H9 (cell line): ENCODE measurements around the gene NPFF. TPM values are rescaled to one million over a fixed set of nuclear protein-coding genes. Genes with fewer than 3 reads are reported as not detected.

Experiments
- DNase-seq: peaks from one replicate; pipeline ENCODE4 v3.0.0-alpha.2; 2017
- H2AFZ ChIP-seq: one replicate; pipeline ENCODE4 v1.6.1; 2013; ENCODE audit warnings: mild to moderate bottlenecking, low read length, control low read depth, moderate library complexity
- H2AK5ac ChIP-seq: 2 replicates; pipeline ENCODE4 v1.6.1; 2013; ENCODE audit warnings: low read length, control low read depth, mixed read lengths; ENCODE audit not compliant: insufficient read length
- H2BK120ac ChIP-seq: one replicate; pipeline ENCODE4 v1.6.1; 2013; ENCODE audit warnings: low read depth, mild to moderate bottlenecking, low read length, control low read depth, inconsistent platforms; ENCODE audit not compliant: poor library complexity, severe bottlenecking
- H2BK12ac ChIP-seq: 2 replicates; pipeline ENCODE4 v1.6.1; 2013; ENCODE audit warnings: low read length, control low read depth, mixed read lengths, low read depth; ENCODE audit not compliant: insufficient read length
- H2BK15ac ChIP-seq: 2 replicates; pipeline ENCODE4 v1.6.1; 2013; ENCODE audit warnings: low read depth, low read length, control low read depth
- H2BK20ac ChIP-seq: one replicate; pipeline ENCODE4 v1.6.1; 2013; ENCODE audit warnings: low read depth, mild to moderate bottlenecking, low read length, control low read depth, inconsistent platforms; ENCODE audit not compliant: poor library complexity, severe bottlenecking
- H2BK5ac ChIP-seq: 2 replicates; pipeline ENCODE4 v1.6.1; 2013; ENCODE audit warnings: low read length, control low read depth, mixed read lengths; ENCODE audit not compliant: insufficient read length
- H3K14ac ChIP-seq: 2 replicates; pipeline ENCODE4 v1.6.1; 2013; ENCODE audit warnings: low read length, control low read depth; ENCODE audit not compliant: insufficient read depth
- H3K18ac ChIP-seq: 2 replicates; pipeline ENCODE4 v1.6.1; 2013; ENCODE audit warnings: low read depth, mild to moderate bottlenecking, mixed read lengths, low read length, control low read depth; ENCODE audit not compliant: insufficient read length
- H3K23ac ChIP-seq: 2 replicates; pipeline ENCODE4 v1.6.1; 2013; ENCODE audit warnings: low read length, control low read depth, mixed read lengths, low read depth; ENCODE audit not compliant: insufficient read length
- H3K23me2 ChIP-seq: 2 replicates; pipeline ENCODE4 v1.6.1; 2013; ENCODE audit warnings: low read depth, mild to moderate bottlenecking, mixed read lengths, low read length, control low read depth; ENCODE audit not compliant: insufficient read length, poor library complexity, severe bottlenecking
- H3K27ac ChIP-seq: 2 replicates; pipeline ENCODE4 v1.5.1; 2013; ENCODE audit warnings: low read length, control low read depth, mixed read lengths, low read depth; ENCODE audit not compliant: insufficient read length
- H3K27me3 ChIP-seq: 2 replicates; pipeline ENCODE4 v1.6.1; 2013; ENCODE audit warnings: low read length, control low read depth, inconsistent platforms; ENCODE audit not compliant: insufficient read depth
- H3K4ac ChIP-seq: 2 replicates; pipeline ENCODE4 v1.6.1; 2013; ENCODE audit warnings: low read depth, mild to moderate bottlenecking, control low read depth, inconsistent platforms, low read length, moderate library complexity
- H3K4me1 ChIP-seq: 2 replicates; pipeline ENCODE4 v1.6.1; 2013; ENCODE audit warnings: low read length, control low read depth, inconsistent platforms; ENCODE audit not compliant: insufficient read depth
- H3K4me2 ChIP-seq: 2 replicates; pipeline ENCODE4 v1.6.1; 2013; ENCODE audit warnings: low read length, control low read depth, mixed read lengths; ENCODE audit not compliant: insufficient read length, insufficient read depth
- H3K56ac ChIP-seq: 2 replicates; pipeline ENCODE4 v1.6.1; 2013; ENCODE audit warnings: low read depth, mild to moderate bottlenecking, mixed read lengths, low read length, control low read depth; ENCODE audit not compliant: insufficient read length
- H3K79me1 ChIP-seq: 2 replicates; pipeline ENCODE4 v1.6.1; 2013; ENCODE audit warnings: low read depth, mild to moderate bottlenecking, moderate library complexity, low read length, control low read depth, inconsistent platforms; ENCODE audit not compliant: insufficient read depth, poor library complexity, severe bottlenecking
- H3K79me2 ChIP-seq: 2 replicates; pipeline ENCODE4 v1.6.1; 2013; ENCODE audit warnings: low read length, control low read depth, inconsistent platforms; ENCODE audit not compliant: insufficient read depth
- H3K9ac ChIP-seq: 2 replicates; pipeline ENCODE4 v1.6.1; 2013; ENCODE audit warnings: low read length, control low read depth, mixed read lengths; ENCODE audit not compliant: insufficient read length; ENCODE audit errors: extremely low read depth
- H3K9me3 ChIP-seq: one replicate; pipeline ENCODE4 v1.6.1; 2013; ENCODE audit warnings: low read depth, low read length, inconsistent platforms; ENCODE audit not compliant: control insufficient read depth
- H3T11ph ChIP-seq: one replicate; pipeline ENCODE4 v1.6.1; 2013; ENCODE audit warnings: mild to moderate bottlenecking, low read length, control low read depth, inconsistent platforms
- H4K20me1 ChIP-seq: one replicate; pipeline ENCODE4 v1.6.1; 2013; ENCODE audit not compliant: control insufficient read depth, insufficient read length, insufficient read depth
- H4K5ac ChIP-seq: 2 replicates; pipeline ENCODE4 v1.6.1; 2013; ENCODE audit warnings: low read depth, mild to moderate bottlenecking, mixed read lengths, low read length, control low read depth; ENCODE audit not compliant: insufficient read length
- H4K8ac ChIP-seq: replicated peaks from 2 replicates; pipeline ENCODE4 v1.6.1; 2013; ENCODE audit warnings: low read length, control low read depth, mixed read lengths, low read depth; ENCODE audit not compliant: insufficient read length
- H4K91ac ChIP-seq: 2 replicates; pipeline ENCODE4 v1.6.1; 2013; ENCODE audit warnings: low read depth, mild to moderate bottlenecking, moderate library complexity, mixed read lengths, low read length, control low read depth; ENCODE audit not compliant: insufficient read length
- H3K27ac Mint-ChIP-seq, 3 experiments: 2 replicates in 2 of 3; 3 replicates in 1 of 3; pipeline ENCODE4 v1.8.0; 2020 to 2021; ENCODE audit warnings: mixed read lengths in 3 of 3, mild to moderate bottlenecking in 1 of 3, moderate library complexity in 1 of 3
- H3K27me3 Mint-ChIP-seq: 2 replicates; pipeline ENCODE4 v1.8.0; 2021; ENCODE audit warnings: low read depth, mild to moderate bottlenecking, moderate library complexity, mixed read lengths
- H3K36me3 Mint-ChIP-seq, 3 experiments: 2 replicates in 2 of 3; 3 replicates in 1 of 3; pipeline ENCODE4 v1.8.0; 2020 to 2021; ENCODE audit warnings: low read depth in 3 of 3, mixed read lengths in 3 of 3; ENCODE audit not compliant: insufficient read depth in 1 of 3
- H3K4me1 Mint-ChIP-seq, 2 experiments: 2 replicates each; pipeline ENCODE4 v1.8.0; 2020; ENCODE audit warnings: mixed read lengths in 2 of 2
- H3K4me3 Mint-ChIP-seq, 2 experiments: 2 replicates in 1 of 2; 3 replicates in 1 of 2; pipeline ENCODE4 v1.8.0; 2020 to 2021; ENCODE audit warnings: mild to moderate bottlenecking in 2 of 2, mixed read lengths in 2 of 2, moderate library complexity in 1 of 2
- H3K9me3 Mint-ChIP-seq, 2 experiments: 2 replicates in 1 of 2; 3 replicates in 1 of 2; pipeline ENCODE4 v1.8.0; 2020; ENCODE audit warnings: mild to moderate bottlenecking in 2 of 2, mixed read lengths in 2 of 2, moderate library complexity in 1 of 2
- CTCF ChIP-seq: fragments of 200-600 bp; sonication (generic); conservative IDR thresholded peaks from 3 replicates; pipeline ENCODE4 v1.8.0; 2021; ENCODE audit warnings: antibody characterized with exemption, mild to moderate bottlenecking
- WGBS: extraction: QIAGEN DNeasy Blood & Tissue Kit; methylation state at CpG from one replicate; pipeline ENCODE4 v1.1.7; 2013; ENCODE audit warnings: missing lambda C conversion rate, low lambda C conversion rate, mixed read lengths; ENCODE audit not compliant: insufficient read length; ENCODE audit errors: extremely low coverage; 5-methylcytosine and 5-hydroxymethylcytosine counted together
- total RNA-seq: library from RNA; stranded (reverse); gene quantifications from 2 replicates; pipeline ENCODE4 v1.2.1, GENCODE V29; 2021

The NPFF gene
- total RNA-seq, 1 experiment from 2014 or later, result not detected

GRCh38 chr12:53479331-53479730 lies 28.0 kb downstream of the NPFF start:
- Histone ChIP-seq H4K20me1 (no peaks in the 10 kb centered on the region), H2BK12ac (no peak overlapping the region), H3K79me1 (peaks cover 6% of the 10 kb centered on the region), H3K4me1 (no peaks in the 10 kb centered on the region), H3K27me3 (no peaks in the 10 kb centered on the region), H2BK120ac (no peak overlapping the region), H2BK5ac (no peak overlapping the region), H3K27ac (no peak overlapping the region), H3K23ac (no peak overlapping the region), H4K8ac (no peak overlapping the region), H4K91ac (no peak overlapping the region), H3K9ac (no peak overlapping the region), H2AFZ (no peak overlapping the region), H2BK20ac (no peak overlapping the region), H3K4me2 (no peak overlapping the region), H3K79me2 (no peaks in the 10 kb centered on the region), H2BK15ac (no peak overlapping the region), H3K18ac (no peak overlapping the region), H3K14ac (no peak overlapping the region), H3K9me3 (no peaks in the 10 kb centered on the region), H3K23me2 (no peaks in the 10 kb centered on the region), H3T11ph (no peak overlapping the region), H2AK5ac (no peak overlapping the region), H4K5ac (no peak overlapping the region), H3K4ac (no peak overlapping the region), H3K56ac (no peak overlapping the region)
- no peaks in the 10 kb centered on the region for H3K9me3 Mint-ChIP-seq
- no peaks in the 10 kb centered on the region; the same call in 1 of the 2 replicates for H3K27me3 Mint-ChIP-seq
- H3K27ac Mint-ChIP-seq, result peak overlapping the region in 1 of 3 experiments; percentile 93; a peak in 2 of 7 replicates
- no peak for DNase-seq
- no CpG with 5 or more reads among the region's 5 CpGs for WGBS
- H3K36me3 Mint-ChIP-seq, result peaks cover 54 to 89% (median 88%) of the 10 kb centered on the region in 3 experiments
- peaks cover 43 to 58% of the 10 kb centered on the region in 2 experiments for H3K4me1 Mint-ChIP-seq
- TF ChIP-seq CTCF, result no peak
- H3K4me3 Mint-ChIP-seq, result no peak overlapping the region
